HL-60 (cell line): ENCODE data around the gene FALEC.

ENCODE experiments used
- DNase-seq, 2 experiments: peaks; one replicate each; pipeline ENCODE4 v3.0.0-alpha.2; 2010 to 2020; ENCODE audit warnings: low read depth in 1 of 2, low spot score in 1 of 2
- H3K27ac ChIP-seq: fragments of 250-450 bp; sonication (Bioruptor Pico); replicated peaks from 2 replicates; pipeline ENCODE4 v1.5.1; 2020; ENCODE audit warnings: mild to moderate bottlenecking, moderate library complexity
- H3K27me3 ChIP-seq: fragments of 250-450 bp; sonication (Bioruptor Pico); 2 replicates; pipeline ENCODE4 v1.5.1; 2021; ENCODE audit warnings: mild to moderate bottlenecking, moderate library complexity; ENCODE audit not compliant: insufficient read depth, poor library complexity, severe bottlenecking
- H3K4me3 ChIP-seq: replicated peaks from 2 replicates; pipeline ENCODE4 v1.5.1; 2011; ENCODE audit warnings: mild to moderate bottlenecking, control low read depth, low read length; ENCODE audit not compliant: insufficient read depth
- GABPA ChIP-seq: IDR thresholded peaks from 2 replicates; pipeline ENCODE4 v1.6.1; 2012; ENCODE audit warnings: low read depth
- POLR2AphosphoS5 ChIP-seq: IDR thresholded peaks from 2 replicates; pipeline ENCODE4 v1.6.1; 2012; ENCODE audit warnings: low read depth
- SPI1 ChIP-seq: IDR thresholded peaks from 2 replicates; pipeline ENCODE4 v1.6.1; 2012; ENCODE audit warnings: low read depth, mild to moderate bottlenecking, borderline replicate concordance
- TF ChIP-seq, protein P1 (sequence below): IDR thresholded peaks from 2 replicates; pipeline ENCODE4 v1.6.1; 2012; ENCODE audit warnings: low read depth; ENCODE audit not compliant: insufficient replicate concordance
- TF ChIP-seq, protein P2 (sequence below): IDR thresholded peaks from one replicate; pipeline ENCODE4 v1.5.1; 2011; ENCODE audit warnings: low read length, control low read depth, inconsistent platforms; ENCODE audit not compliant: insufficient read depth

FALEC gene

DNA sequence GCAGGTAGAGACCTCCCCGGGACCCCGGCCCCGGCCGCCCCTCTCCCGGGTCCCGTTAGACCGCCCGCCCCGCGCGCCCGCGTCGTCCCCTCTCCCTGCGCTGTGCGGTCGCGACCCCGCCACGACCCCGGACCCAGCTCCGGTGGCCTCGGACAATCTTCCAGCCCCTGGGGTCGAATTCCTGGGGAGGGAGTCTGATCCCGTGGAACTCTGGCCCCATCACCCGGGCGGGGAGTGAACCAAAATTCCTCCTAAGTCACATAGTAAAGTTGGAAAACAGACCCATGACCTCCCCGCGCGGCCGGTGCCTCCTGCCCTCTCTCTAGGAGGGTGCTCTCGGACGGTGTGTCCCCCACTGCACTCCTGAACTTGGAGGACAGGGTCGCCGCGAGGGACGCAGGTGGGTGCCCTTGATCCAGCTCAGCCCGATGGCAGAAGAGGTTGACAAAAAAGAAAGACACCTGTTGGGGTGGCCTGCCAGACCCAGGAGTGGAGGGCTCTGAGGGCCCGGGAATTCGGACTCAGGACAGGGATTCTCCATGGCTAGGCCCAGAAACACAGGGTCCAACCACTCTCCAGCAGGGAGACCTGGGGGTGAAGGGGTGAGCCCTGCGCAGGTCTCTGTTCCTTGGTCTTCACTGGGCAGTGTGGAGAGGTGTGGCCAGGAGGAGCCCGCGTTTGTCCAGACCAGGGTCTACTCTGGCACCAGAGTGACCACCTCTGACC, 34.1 kb downstream of the FALEC start:
- no peaks in the 10 kb centered on the region for H3K27me3 ChIP-seq
- TF ChIP-seq, protein P1, sequence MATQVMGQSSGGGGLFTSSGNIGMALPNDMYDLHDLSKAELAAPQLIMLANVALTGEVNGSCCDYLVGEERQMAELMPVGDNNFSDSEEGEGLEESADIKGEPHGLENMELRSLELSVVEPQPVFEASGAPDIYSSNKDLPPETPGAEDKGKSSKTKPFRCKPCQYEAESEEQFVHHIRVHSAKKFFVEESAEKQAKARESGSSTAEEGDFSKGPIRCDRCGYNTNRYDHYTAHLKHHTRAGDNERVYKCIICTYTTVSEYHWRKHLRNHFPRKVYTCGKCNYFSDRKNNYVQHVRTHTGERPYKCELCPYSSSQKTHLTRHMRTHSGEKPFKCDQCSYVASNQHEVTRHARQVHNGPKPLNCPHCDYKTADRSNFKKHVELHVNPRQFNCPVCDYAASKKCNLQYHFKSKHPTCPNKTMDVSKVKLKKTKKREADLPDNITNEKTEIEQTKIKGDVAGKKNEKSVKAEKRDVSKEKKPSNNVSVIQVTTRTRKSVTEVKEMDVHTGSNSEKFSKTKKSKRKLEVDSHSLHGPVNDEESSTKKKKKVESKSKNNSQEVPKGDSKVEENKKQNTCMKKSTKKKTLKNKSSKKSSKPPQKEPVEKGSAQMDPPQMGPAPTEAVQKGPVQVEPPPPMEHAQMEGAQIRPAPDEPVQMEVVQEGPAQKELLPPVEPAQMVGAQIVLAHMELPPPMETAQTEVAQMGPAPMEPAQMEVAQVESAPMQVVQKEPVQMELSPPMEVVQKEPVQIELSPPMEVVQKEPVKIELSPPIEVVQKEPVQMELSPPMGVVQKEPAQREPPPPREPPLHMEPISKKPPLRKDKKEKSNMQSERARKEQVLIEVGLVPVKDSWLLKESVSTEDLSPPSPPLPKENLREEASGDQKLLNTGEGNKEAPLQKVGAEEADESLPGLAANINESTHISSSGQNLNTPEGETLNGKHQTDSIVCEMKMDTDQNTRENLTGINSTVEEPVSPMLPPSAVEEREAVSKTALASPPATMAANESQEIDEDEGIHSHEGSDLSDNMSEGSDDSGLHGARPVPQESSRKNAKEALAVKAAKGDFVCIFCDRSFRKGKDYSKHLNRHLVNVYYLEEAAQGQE: no peak
- no peak for TF ChIP-seq POLR2AphosphoS5
- TF ChIP-seq, protein P2, sequence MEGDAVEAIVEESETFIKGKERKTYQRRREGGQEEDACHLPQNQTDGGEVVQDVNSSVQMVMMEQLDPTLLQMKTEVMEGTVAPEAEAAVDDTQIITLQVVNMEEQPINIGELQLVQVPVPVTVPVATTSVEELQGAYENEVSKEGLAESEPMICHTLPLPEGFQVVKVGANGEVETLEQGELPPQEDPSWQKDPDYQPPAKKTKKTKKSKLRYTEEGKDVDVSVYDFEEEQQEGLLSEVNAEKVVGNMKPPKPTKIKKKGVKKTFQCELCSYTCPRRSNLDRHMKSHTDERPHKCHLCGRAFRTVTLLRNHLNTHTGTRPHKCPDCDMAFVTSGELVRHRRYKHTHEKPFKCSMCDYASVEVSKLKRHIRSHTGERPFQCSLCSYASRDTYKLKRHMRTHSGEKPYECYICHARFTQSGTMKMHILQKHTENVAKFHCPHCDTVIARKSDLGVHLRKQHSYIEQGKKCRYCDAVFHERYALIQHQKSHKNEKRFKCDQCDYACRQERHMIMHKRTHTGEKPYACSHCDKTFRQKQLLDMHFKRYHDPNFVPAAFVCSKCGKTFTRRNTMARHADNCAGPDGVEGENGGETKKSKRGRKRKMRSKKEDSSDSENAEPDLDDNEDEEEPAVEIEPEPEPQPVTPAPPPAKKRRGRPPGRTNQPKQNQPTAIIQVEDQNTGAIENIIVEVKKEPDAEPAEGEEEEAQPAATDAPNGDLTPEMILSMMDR: no peak
- TF ChIP-seq SPI1: no peak
- no peak for TF ChIP-seq GABPA
- H3K27ac ChIP-seq: no peak overlapping the region
- DNase-seq: no peak
- peak overlapping the region; percentile 50; the same call in 1 of the 2 replicates for H3K4me3 ChIP-seq

DNA sequence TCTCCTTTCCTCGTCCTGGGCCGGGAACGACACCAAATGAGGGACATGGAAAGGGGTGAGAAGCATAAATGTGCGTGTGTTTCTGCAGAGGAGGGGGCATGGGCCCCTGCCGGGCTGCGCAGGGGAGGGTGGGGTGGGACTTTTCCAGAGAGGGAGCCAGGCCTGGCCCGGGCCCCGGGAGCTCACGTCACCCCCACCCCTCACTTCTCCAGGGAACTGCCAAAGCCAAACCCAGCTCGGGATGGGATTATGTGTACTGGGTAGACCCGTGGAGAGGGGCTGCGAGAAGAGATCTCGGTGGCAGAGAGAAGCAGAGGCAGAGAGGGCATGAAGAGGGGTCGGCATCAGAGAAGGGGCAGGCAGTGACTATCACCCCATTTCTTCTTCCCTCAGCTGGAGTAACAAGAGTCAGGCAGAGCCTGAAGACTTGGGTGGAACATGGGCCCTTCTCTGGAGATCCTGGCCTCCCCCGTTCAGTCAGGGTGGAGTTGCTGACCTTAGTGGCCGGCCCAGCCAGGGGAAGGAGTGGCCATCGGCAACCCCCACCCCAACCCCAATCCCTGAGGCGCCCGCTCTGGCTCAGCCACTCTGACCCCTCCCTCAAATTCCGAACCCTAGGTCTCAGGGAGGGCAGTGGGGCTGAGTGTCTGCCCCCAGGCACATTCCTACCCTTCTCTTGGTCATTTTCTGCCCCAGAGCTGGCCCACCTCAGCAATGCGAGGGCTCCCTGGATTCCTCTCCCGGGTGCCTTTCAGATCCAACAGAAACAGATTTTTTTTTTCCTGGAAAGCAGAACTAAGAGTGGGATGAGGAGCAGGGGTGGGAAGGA, 34.9 kb downstream of the FALEC start:
- no peak for DNase-seq
- Histone ChIP-seq H3K27me3 (no peaks in the 10 kb centered on the region), H3K27ac (no peak overlapping the region), H3K4me3 (no peak overlapping the region)
- TF ChIP-seq SPI1: no peak
- TF ChIP-seq, protein P1: no peak
- TF ChIP-seq, protein P2: no peak
- TF ChIP-seq GABPA: no peak

DNA sequence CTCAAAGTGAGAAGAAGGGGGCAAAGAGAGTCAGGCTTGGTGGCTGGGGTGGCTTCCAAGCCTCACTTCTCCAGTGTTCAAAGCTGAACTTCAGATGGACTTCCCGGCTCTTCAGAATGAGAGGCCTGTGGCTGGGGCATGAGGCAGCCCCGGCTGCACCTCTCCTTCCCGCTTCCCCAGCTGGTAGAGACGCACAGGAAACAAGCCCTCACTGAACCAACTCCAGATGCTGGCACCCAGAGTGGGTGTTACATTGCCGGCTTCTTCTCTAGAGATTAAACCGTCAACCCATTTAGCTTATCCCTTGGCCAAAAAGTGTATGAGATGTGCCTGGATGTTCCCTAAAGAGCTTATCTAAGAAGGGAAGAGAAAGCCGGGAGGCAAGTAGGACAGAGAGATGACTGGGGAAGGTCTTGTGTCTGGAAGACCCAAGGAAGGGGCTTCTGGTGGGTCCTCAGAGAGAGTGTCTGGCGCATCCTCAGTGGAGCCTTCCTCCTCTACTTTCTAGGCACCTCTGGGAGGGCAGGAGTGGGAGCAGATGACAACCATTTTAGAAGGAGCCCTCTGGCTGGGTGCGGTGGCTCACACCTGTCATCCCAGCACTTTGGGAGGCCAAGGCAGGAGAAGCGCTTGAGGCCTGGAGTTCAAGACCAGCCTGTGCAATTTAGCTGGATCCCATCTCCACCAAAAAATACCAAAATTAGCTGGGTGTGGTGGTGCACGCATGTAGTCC, 35.7 kb downstream of the FALEC start:
- no peaks in the 10 kb centered on the region for H3K27me3 ChIP-seq
- no peak overlapping the region for H3K27ac ChIP-seq
- no peak overlapping the region for H3K4me3 ChIP-seq
- peak in 1 of 2 experiments; percentile 70 for DNase-seq
- TF ChIP-seq, protein P1: no peak
- TF ChIP-seq, protein P2: no peak
- no peak for TF ChIP-seq POLR2AphosphoS5
- no peak for TF ChIP-seq SPI1
- no peak for TF ChIP-seq GABPA
